ENCODE results near the gene KIF24.
"Not testable (repeated sequence)": the region's sequence is repeated elsewhere in the genome, so short reads cannot be mapped to it uniquely, and the experiment has no call there.

Gene KIF24

DNA sequence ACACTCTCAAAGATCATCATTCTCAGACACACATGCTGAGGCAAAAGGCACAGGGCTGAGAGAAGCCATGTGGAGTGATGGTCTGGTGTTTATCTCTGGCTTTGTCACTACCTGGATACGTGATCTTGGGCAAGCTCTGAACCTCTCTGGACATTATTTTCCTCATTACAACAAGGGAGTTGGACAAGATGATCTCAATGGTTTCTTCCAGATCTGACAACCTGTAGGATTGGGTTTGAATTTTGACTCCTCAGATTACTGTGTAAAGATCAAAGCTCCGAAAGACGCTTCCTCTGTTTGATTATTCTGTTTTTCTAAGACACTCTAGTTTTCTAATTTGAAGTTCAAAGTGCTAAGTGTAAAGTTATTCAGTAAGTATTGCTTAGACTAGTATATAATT, 20.3 kb upstream of the KIF24 start:
- Mint-ChIP-seq H3K36me3 (ENCODE audit: insufficient read depth) (peaks cover 10% of the 10 kb centered on the region), H3K9me3 (no peaks in the 10 kb centered on the region), H3K27ac (ENCODE audit: low read depth) (no peak overlapping the region), H3K27me3 (no peaks in the 10 kb centered on the region), H3K4me3 (no peak overlapping the region), H3K4me1 (no peaks in the 10 kb centered on the region)
- ATAC-seq (replicated peaks; ENCODE audit: extremely low read depth, poor library complexity, severe bottlenecking) (no peak), DNase-seq (ENCODE audit: low spot score in 2 of 2) (no peak)

GRCh38 chr9:34347800-34348158, 18.7 kb upstream of the KIF24 start:
- no peak for ATAC-seq (replicated peaks; ENCODE audit: extremely low read depth, poor library complexity, severe bottlenecking)
- H3K4me3 Mint-ChIP-seq: no peak overlapping the region
- H3K9me3 Mint-ChIP-seq: no peaks in the 10 kb centered on the region
- H3K4me1 Mint-ChIP-seq: no peaks in the 10 kb centered on the region
- no peaks in the 10 kb centered on the region for H3K27me3 Mint-ChIP-seq
- DNase-seq (ENCODE audit: low spot score in 2 of 2): no peak
- no peak overlapping the region for H3K27ac Mint-ChIP-seq (ENCODE audit: low read depth)
- H3K36me3 Mint-ChIP-seq (ENCODE audit: insufficient read depth): peaks cover 14% of the 10 kb centered on the region

DNA sequence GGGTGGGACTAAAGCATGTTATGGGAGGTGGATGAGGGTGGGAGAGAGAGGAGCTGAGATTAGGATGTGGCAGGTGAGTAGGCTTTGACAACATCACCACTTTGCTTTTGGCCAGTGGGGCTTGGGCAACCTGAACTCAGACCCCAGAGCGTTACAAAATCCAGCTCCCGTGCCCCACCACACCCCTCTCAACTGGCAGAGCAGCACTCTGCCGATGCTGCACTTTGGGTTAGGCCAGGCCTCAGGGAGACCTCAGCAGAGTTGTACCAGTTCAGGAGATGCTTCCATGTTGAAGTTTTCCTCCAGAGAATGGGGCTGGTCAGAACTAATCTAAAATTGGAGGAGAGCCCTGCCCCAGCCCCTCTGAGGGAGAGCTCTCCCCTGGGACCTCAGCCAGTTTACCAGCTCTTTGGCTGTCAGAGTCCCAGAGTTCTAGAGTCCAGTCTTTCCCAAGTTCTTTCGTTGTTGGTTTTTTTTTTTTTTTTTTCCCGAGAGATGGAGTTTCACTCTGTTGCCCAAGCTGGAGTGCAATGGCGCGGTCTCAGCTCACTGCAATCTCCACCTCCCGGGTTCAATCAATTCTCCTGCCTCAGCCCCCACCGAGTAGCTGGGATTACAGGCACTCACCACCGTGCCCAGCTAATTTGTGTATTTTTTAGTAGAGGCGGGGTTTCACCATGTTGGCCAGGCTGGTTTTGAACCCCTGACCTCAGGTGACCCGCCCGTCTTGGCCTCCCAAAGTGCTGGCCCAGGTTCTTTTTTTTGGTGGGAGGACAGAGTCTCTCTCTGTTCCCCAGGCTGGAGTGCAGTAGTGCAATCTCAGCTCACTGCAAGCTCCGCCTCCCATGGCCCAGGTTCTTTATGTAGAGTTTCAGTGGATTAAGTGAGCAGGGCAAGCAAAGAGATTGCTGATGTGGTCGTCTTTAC, 18.1 kb upstream of the KIF24 start:
- peaks cover 17% of the 10 kb centered on the region for H3K36me3 Mint-ChIP-seq (ENCODE audit: insufficient read depth)
- no peaks in the 10 kb centered on the region for H3K27me3 Mint-ChIP-seq
- H3K4me3 Mint-ChIP-seq: no peak overlapping the region
- H3K9me3 Mint-ChIP-seq: no peaks in the 10 kb centered on the region
- DNase-seq (ENCODE audit: low spot score in 2 of 2) (no peak), ATAC-seq (replicated peaks; ENCODE audit: extremely low read depth, poor library complexity, severe bottlenecking) (no peak)
- no peaks in the 10 kb centered on the region for H3K4me1 Mint-ChIP-seq
- H3K27ac Mint-ChIP-seq (ENCODE audit: low read depth): no peak overlapping the region

DNA sequence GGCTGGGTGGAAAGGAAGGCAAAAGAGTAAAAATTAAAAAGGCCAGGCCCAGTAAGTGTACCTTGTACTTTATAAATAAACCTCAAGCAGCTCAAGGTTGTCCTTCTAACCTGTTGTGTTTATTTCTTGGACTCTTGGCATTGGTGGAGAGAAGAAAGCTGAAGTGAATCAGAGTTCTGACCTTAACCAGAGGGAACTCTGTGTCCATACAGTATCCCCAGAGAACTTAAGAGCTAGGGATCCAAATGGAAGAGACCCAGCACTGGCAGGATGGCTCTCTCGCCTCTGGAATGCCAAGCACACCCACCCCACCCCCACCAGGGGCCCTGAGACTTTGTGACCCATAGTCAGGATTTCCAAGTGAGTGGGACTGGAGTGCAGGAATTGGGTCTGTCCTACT, 14.5 kb upstream of the KIF24 start:
- DNase-seq (ENCODE audit: low spot score in 2 of 2): no peak

DNA sequence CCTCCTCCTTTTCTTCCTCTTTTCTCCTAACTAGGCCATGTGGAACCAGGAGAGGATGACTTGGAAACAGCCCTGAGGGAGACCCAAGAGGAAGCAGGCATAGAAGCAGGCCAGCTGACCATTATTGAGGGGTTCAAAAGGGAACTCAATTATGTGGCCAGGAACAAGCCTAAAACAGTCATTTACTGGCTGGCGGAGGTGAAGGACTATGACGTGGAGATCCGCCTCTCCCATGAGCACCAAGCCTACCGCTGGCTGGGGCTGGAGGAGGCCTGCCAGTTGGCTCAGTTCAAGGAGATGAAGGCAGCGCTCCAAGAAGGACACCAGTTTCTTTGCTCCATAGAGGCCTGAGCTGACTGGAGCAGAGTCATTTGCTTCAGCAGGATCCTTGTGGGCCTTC, 14.0 kb upstream of the KIF24 start:
- H3K9me3 Mint-ChIP-seq: no peaks in the 10 kb centered on the region
- ATAC-seq (replicated peaks; ENCODE audit: extremely low read depth, poor library complexity, severe bottlenecking): no peak
- no peaks in the 10 kb centered on the region for H3K27me3 Mint-ChIP-seq
- DNase-seq (ENCODE audit: low spot score in 2 of 2): no peak
- no peak overlapping the region for H3K27ac Mint-ChIP-seq (ENCODE audit: low read depth)
- peaks cover 6% of the 10 kb centered on the region for H3K4me1 Mint-ChIP-seq
- peaks cover 30% of the 10 kb centered on the region for H3K36me3 Mint-ChIP-seq (ENCODE audit: insufficient read depth)
- H3K4me3 Mint-ChIP-seq: no peak overlapping the region

More for the DNA sequence above, 14.5 kb upstream of the KIF24 start:
- Mint-ChIP-seq H3K27ac (ENCODE audit: low read depth) (no peak overlapping the region), H3K4me3 (no peak overlapping the region), H3K4me1 (peaks cover 6% of the 10 kb centered on the region), H3K9me3 (no peaks in the 10 kb centered on the region), H3K36me3 (ENCODE audit: insufficient read depth) (peaks cover 30% of the 10 kb centered on the region), H3K27me3 (no peaks in the 10 kb centered on the region)
- ATAC-seq (replicated peaks; ENCODE audit: extremely low read depth, poor library complexity, severe bottlenecking): no peak

GRCh38 chr9:34341659-34342295, 12.7 kb upstream of the KIF24 start:
- Mint-ChIP-seq H3K27ac (ENCODE audit: low read depth) (no peak overlapping the region), H3K9me3 (no peaks in the 10 kb centered on the region), H3K27me3 (no peaks in the 10 kb centered on the region), H3K4me1 (peaks cover 6% of the 10 kb centered on the region), H3K4me3 (no peak overlapping the region), H3K36me3 (ENCODE audit: insufficient read depth) (peaks cover 29% of the 10 kb centered on the region)
- ATAC-seq (replicated peaks; ENCODE audit: extremely low read depth, poor library complexity, severe bottlenecking) (no peak), DNase-seq (ENCODE audit: low spot score in 2 of 2) (no peak)

- DNase-seq (ENCODE audit: low spot score in 2 of 2) (no peak), ATAC-seq (replicated peaks; ENCODE audit: extremely low read depth, poor library complexity, severe bottlenecking) (no peak)
- no peak overlapping the region for H3K27ac Mint-ChIP-seq (ENCODE audit: low read depth)
- peaks cover 6% of the 10 kb centered on the region for H3K4me1 Mint-ChIP-seq
- H3K36me3 Mint-ChIP-seq (ENCODE audit: insufficient read depth): peaks cover 29% of the 10 kb centered on the region
- no peaks in the 10 kb centered on the region for H3K9me3 Mint-ChIP-seq
- no peaks in the 10 kb centered on the region for H3K27me3 Mint-ChIP-seq
- no peak overlapping the region for H3K4me3 Mint-ChIP-seq
Measured at GRCh38 chr9:34338665-34339385, 9.8 kb upstream of the KIF24 start.

- DNase-seq (ENCODE audit: low spot score in 2 of 2); H3K27ac Mint-ChIP-seq (ENCODE audit: low read depth); ATAC-seq (replicated peaks; ENCODE audit: extremely low read depth, poor library complexity, severe bottlenecking); H3K4me3 Mint-ChIP-seq; H3K9me3 Mint-ChIP-seq; H3K27me3 Mint-ChIP-seq; H3K4me1 Mint-ChIP-seq: not testable (repeated sequence)
- peaks cover 25% of the 10 kb centered on the region for H3K36me3 Mint-ChIP-seq (ENCODE audit: insufficient read depth)
Measured at GRCh38 chr9:34338079-34338478, 9.0 kb upstream of the KIF24 start.

DNA sequence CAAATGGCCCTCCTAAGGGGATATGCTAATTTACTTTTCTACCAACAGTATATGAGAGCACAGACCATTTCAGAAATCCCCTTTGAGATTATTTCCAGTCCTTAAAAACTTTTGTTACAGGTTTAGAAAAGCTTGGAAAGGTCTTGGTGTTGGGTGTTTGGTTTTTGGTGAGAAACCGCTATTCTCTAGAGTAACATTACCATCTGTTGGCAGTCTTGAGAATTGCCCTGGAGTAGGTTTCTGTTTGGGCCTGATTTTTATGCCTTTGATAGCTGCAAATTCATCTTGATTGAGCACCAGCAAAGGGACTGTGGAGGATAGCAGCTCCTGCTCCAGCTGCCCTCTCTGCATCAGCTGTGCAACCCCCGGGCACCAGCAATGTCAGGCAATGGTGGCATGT, 8.3 kb upstream of the KIF24 start:
- Mint-ChIP-seq H3K9me3 (no peaks in the 10 kb centered on the region), H3K4me3 (no peak overlapping the region), H3K27ac (ENCODE audit: low read depth) (no peak overlapping the region), H3K27me3 (no peaks in the 10 kb centered on the region), H3K36me3 (ENCODE audit: insufficient read depth) (peaks cover 22% of the 10 kb centered on the region), H3K4me1 (peaks cover 11% of the 10 kb centered on the region)
- DNase-seq (ENCODE audit: low spot score in 2 of 2) (no peak), ATAC-seq (replicated peaks; ENCODE audit: extremely low read depth, poor library complexity, severe bottlenecking) (no peak)

GRCh38 chr9:34335376-34335775, 6.3 kb upstream of the KIF24 start:
- H3K36me3 Mint-ChIP-seq (ENCODE audit: insufficient read depth): peaks cover 19% of the 10 kb centered on the region
- no peak overlapping the region for H3K27ac Mint-ChIP-seq (ENCODE audit: low read depth)
- no peaks in the 10 kb centered on the region for H3K27me3 Mint-ChIP-seq
- DNase-seq (ENCODE audit: low spot score in 2 of 2): no peak
- H3K9me3 Mint-ChIP-seq: no peaks in the 10 kb centered on the region
- H3K4me3 Mint-ChIP-seq: no peak overlapping the region
- ATAC-seq (replicated peaks; ENCODE audit: extremely low read depth, poor library complexity, severe bottlenecking): no peak
- H3K4me1 Mint-ChIP-seq: peaks cover 23% of the 10 kb centered on the region

GRCh38 chr9:34334916-34335315, 5.8 kb upstream of the KIF24 start:
- no peak for ATAC-seq (replicated peaks; ENCODE audit: extremely low read depth, poor library complexity, severe bottlenecking)
- no peaks in the 10 kb centered on the region for H3K27me3 Mint-ChIP-seq

GRCh38 chr9:34334337-34334824, 5.3 kb upstream of the KIF24 start:
- Mint-ChIP-seq H3K4me3 (no peak overlapping the region), H3K36me3 (ENCODE audit: insufficient read depth) (peaks cover 14% of the 10 kb centered on the region), H3K27ac (ENCODE audit: low read depth) (no peak overlapping the region), H3K9me3 (no peaks in the 10 kb centered on the region), H3K27me3 (no peaks in the 10 kb centered on the region), H3K4me1 (peaks cover 27% of the 10 kb centered on the region)
- ATAC-seq (replicated peaks; ENCODE audit: extremely low read depth, poor library complexity, severe bottlenecking): no peak
- DNase-seq (ENCODE audit: low spot score in 2 of 2): no peak

More at GRCh38 chr9:34334916-34335315, 5.8 kb upstream of the KIF24 start:
- Mint-ChIP-seq H3K4me3 (no peak overlapping the region), H3K4me1 (peaks cover 21% of the 10 kb centered on the region), H3K36me3 (ENCODE audit: insufficient read depth) (peaks cover 17% of the 10 kb centered on the region), H3K9me3 (no peaks in the 10 kb centered on the region), H3K27ac (ENCODE audit: low read depth) (no peak overlapping the region)
- no peak for DNase-seq (ENCODE audit: low spot score in 2 of 2)
